GM10266 (cell line): ENCODE data around the gene ELMOD3.

ENCODE experiments used
- DNase-seq: peaks from one replicate; pipeline ENCODE4 v3.0.0; 2012; ENCODE audit errors: extremely low spot score
- TF ChIP-seq, protein P1 (sequence below): IDR thresholded peaks from 2 replicates; pipeline ENCODE4 v1.5.1; 2012; ENCODE audit warnings: mild to moderate bottlenecking, low read depth; ENCODE audit not compliant: control insufficient read depth, insufficient read depth; ENCODE audit errors: missing control alignments

Gene ELMOD3

GRCh38 chr2:85354286-85355072, at the start of gene ELMOD3, which contains the start of gene RETSAT:
Gene ELMOD3, plus strand, starts transcription at chr2:85354769. Its CDS starts 2,430 bp downstream, at chr2:85357199.
Gene RETSAT, minus strand, starts transcription at chr2:85354528. Its CDS starts 21 bp downstream, at chr2:85354507.
- peak; percentile 94 for DNase-seq
- TF ChIP-seq, protein P1, sequence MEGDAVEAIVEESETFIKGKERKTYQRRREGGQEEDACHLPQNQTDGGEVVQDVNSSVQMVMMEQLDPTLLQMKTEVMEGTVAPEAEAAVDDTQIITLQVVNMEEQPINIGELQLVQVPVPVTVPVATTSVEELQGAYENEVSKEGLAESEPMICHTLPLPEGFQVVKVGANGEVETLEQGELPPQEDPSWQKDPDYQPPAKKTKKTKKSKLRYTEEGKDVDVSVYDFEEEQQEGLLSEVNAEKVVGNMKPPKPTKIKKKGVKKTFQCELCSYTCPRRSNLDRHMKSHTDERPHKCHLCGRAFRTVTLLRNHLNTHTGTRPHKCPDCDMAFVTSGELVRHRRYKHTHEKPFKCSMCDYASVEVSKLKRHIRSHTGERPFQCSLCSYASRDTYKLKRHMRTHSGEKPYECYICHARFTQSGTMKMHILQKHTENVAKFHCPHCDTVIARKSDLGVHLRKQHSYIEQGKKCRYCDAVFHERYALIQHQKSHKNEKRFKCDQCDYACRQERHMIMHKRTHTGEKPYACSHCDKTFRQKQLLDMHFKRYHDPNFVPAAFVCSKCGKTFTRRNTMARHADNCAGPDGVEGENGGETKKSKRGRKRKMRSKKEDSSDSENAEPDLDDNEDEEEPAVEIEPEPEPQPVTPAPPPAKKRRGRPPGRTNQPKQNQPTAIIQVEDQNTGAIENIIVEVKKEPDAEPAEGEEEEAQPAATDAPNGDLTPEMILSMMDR: no peak

DNA sequence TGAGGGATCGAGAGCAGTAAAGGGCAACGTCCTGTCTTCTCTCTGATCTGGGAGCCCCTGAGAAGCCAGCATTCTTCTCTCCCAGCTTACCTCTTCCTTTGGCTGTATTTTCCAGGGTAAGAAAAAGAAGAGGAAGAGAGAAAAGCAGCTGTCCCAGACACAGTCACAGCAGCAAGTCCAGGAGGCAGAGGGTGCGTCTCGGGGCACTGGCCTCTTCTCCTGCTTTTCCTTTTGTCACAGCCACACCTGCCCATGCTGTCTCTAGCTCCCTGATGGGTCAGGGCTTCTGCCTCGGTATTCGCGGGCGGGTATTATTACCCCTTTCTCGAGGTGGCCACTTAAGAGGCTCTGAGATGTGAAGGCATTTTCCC, 47.1 kb upstream of the ELMOD3 start:
- DNase-seq: no peak
- TF ChIP-seq, protein P1: no peak

DNA sequence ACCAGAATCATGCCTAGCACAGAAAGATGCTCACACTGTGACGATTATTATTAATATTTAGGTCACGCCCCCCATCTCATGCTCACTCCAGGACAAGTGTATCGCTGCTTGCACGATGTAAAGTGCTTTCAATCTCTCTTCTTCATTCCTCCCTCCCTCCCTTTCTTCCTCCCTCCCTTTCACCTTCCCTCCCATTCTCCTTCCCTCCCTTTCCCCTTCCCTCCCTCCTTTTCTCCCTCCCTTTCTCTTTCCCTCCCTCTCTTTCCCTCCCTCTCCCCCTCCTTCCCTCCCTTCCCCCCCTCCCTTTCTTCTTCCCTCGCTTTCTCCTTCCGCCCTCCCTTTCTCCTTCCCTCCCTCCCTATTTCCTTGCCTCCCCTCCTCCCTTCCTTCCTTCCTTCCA, 46.4 kb upstream of the ELMOD3 start:
- TF ChIP-seq, protein P1: no peak
- no peak for DNase-seq

GRCh38 chr2:85308896-85309555, 45.5 kb upstream of the ELMOD3 start:
- DNase-seq: no peak

GRCh38 chr2:85309699-85310321, 44.8 kb upstream of the ELMOD3 start:
- TF ChIP-seq, protein P1: no peak
- DNase-seq: no peak

More at GRCh38 chr2:85308896-85309555, 45.5 kb upstream of the ELMOD3 start:
- TF ChIP-seq, protein P1: no peak

DNA sequence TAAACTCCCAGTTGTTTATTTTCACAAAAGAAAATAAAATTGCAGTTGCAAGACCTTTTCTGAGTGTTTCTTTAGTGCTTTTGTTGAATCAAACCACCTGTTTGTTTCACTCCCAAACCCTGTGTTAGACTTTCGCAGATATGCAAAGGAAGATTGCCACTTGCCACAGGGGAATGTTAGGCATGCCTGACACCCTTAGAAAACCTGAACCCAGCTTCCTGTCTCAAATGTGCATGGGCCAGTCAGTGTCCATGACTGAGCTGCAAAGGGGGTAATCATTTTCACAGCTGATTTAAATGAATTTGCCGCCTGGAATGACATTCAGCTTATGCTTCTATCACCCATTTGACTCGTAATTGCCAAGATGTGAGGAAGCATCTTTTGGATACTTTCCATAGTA, 44.2 kb upstream of the ELMOD3 start:
- TF ChIP-seq, protein P1: no peak
- DNase-seq: no peak
